ENCODE data around the gene PRXL2C. TPM values are rescaled to one million over a fixed set of nuclear protein-coding genes. Genes with fewer than 3 reads are reported as not detected.
A peak's percentile ranks its signal among the peaks of the same experiment; 100 is the strongest.
"Not testable (repeated sequence)": the region's sequence is repeated elsewhere in the genome, so short reads cannot be mapped to it uniquely, and the experiment has no call there.

PRXL2C gene
- total and polyA plus RNA-seq, 2 experiments from 2014 or later = 13.7 to 23.6 TPM

DNA sequence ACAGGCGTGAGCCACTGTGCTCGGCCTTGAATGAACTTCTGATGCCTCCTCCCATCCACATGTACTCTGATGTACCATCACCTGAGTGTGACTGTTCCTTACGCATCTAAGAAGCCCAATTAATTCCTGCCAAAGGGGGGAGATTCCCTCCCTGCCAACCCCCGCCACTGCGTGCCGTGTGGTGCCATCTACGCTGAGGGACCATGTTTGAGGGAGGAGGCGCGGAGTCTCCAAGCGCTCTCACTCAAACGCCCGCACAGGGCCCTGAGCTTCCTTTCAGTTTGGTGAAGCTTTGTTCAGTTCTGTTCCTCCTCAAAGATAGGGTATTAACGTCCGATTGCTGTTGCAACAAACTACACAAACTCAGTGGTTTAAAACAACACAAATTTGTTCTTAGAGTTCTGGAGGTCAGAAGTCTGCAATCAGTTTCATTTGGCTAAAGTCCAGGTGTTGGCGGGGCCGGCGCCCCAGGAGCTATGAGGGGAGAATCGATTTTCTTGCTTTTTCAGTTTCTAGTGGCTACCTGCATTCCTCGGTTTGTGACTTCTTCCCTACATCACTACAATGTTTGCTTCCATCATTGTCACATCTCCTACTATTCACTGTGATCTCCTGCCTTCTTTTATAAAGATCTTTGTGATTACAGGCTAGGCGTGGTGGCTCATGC is 13.9 kb upstream of the PRXL2C start:
- in situ Hi-C loops (cut with MboI) = loop anchor here (5.0 kb wide), 1 partner anchor 337 kb away; no protein-coding TSS in a partner anchor
- Histone ChIP-seq H3F3A (ENCODE audit: insufficient read depth) (peaks cover 3% of the 10 kb centered on the region), H4K20me1 (ENCODE audit: insufficient read depth) (no peaks in the 10 kb centered on the region), H3K36me3 (ENCODE audit: low read depth) (no peaks in the 10 kb centered on the region), H3K27me3 (replicated peaks; ENCODE audit: insufficient read depth) (no peaks in the 10 kb centered on the region; the same call in 1 of the 2 replicates), H3K9me3 (ENCODE audit: low read depth) (no peaks in the 10 kb centered on the region), H3K4me3 (no peak overlapping the region), H3K9me2 (ENCODE audit: insufficient read depth) (no peaks in the 10 kb centered on the region), H3K27ac (no peak overlapping the region), H3K4me1 (ENCODE audit: insufficient read depth) (no peaks in the 10 kb centered on the region), H3K4me2 (ENCODE audit: unreplicated experiment) (no peak overlapping the region), H2AFZ (no peak overlapping the region), H3K79me2 (ENCODE audit: insufficient read depth) (no peaks in the 10 kb centered on the region), H3K9ac (no peak overlapping the region)
- 87 to 89% methylated on average over 20 of the region's 20 CpGs for WGBS, 2 experiments (ENCODE audit: low coverage in 1 of 2, low lambda C conversion rate in 2 of 2, missing lambda C conversion rate in 2 of 2)
- TF ChIP-seq EZH2 (IDR thresholded peaks at IDR 0.05; ENCODE audit: insufficient read depth, poor library complexity, severe bottlenecking) = no peak
- TF ChIP-seq EZH2phosphoT487 (IDR thresholded peaks at IDR 0.05; ENCODE audit: insufficient read depth, low read depth) = no peak
- no peak for DNase-seq

DNA sequence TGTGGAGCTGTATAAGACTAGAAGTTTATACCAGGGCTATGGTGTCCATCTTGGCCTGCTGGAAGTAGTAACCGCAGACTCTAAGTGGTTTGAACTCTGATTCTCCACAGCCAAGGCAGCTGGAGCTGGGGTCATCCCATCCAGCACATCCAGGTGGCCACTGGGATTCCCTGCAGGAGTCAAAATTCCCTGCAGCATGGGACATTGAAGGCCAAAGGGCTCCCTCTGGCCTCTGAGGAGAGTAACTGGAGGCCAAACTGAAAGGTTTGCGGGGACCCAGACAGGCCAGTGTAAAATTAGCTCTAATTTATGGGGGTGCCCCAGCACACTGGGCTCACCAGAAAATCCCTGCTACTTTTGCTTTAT is 12.2 kb upstream of the PRXL2C start:
- H4K20me1 ChIP-seq (ENCODE audit: insufficient read depth) = no peaks in the 10 kb centered on the region
- DNase-seq = no peak
- H3K4me1 ChIP-seq (ENCODE audit: insufficient read depth) = no peaks in the 10 kb centered on the region
- H3K4me2 ChIP-seq (ENCODE audit: unreplicated experiment) = no peak overlapping the region
- no peaks in the 10 kb centered on the region for H3K79me2 ChIP-seq (ENCODE audit: insufficient read depth)
- H3K27me3 ChIP-seq (replicated peaks; ENCODE audit: insufficient read depth) = no peaks in the 10 kb centered on the region; the same call in 1 of the 2 replicates
- in situ Hi-C loops (cut with MboI) = loop anchor here (5.0 kb wide), 1 partner anchor 335 kb away; no protein-coding TSS in a partner anchor
- no peaks in the 10 kb centered on the region for H3F3A ChIP-seq (ENCODE audit: insufficient read depth)
- no peaks in the 10 kb centered on the region for H3K36me3 ChIP-seq (ENCODE audit: low read depth)
- no peaks in the 10 kb centered on the region for H3K9me3 ChIP-seq (ENCODE audit: low read depth)
- H3K9me2 ChIP-seq (ENCODE audit: insufficient read depth) = no peaks in the 10 kb centered on the region
- no peak overlapping the region for H2AFZ ChIP-seq
- no peak overlapping the region for H3K4me3 ChIP-seq
- H3K27ac ChIP-seq = no peak overlapping the region
- no peak overlapping the region for H3K9ac ChIP-seq
- TF ChIP-seq EZH2 (IDR thresholded peaks at IDR 0.05; ENCODE audit: insufficient read depth, poor library complexity, severe bottlenecking) (no peak), EZH2phosphoT487 (IDR thresholded peaks at IDR 0.05; ENCODE audit: insufficient read depth, low read depth) (no peak)
- WGBS, 2 experiments (ENCODE audit: low coverage in 1 of 2, low lambda C conversion rate in 2 of 2, missing lambda C conversion rate in 2 of 2) = 70 to 80% methylated on average over 2 of the region's 2 CpGs

DNA sequence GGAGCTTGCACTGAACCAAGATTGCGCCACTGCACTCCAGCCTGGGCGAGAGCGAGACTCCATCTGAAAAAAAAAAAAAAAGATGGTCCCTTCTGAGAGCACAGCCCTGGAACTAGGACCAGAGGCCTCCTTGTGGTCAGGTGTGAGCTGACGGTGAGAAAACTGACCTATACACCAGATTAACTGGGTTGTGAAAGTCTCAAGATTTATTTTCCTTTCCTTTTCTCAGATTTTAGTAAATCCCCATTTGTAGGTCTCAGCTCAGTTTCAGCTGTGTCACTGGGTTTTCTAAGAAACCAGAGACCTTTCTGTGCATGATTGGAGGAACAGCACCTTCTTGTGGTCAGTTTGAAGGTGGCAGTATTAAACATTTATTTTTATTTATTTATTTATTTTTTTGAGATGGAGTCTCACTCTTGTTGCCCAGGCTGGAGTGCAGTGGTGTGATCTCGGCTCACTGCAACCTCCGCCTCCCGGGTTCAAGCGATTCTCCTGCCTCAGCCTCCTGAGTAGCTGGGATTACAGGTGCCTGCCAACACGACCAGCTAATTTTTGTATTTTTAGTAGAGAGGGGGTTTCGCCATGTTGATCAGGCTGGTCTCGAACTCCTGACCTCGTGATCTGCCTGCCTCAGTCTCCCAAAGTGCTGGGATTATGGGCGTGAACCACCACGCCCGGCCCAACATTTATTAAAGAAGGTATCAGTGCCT is 11.7 kb upstream of the PRXL2C start:
- not testable (repeated sequence) for H3F3A ChIP-seq (ENCODE audit: insufficient read depth); H2AFZ ChIP-seq; H4K20me1 ChIP-seq (ENCODE audit: insufficient read depth); H3K9ac ChIP-seq; H3K36me3 ChIP-seq (ENCODE audit: low read depth); H3K79me2 ChIP-seq (ENCODE audit: insufficient read depth); H3K27me3 ChIP-seq (replicated peaks; ENCODE audit: insufficient read depth); H3K27ac ChIP-seq; H3K9me3 ChIP-seq (ENCODE audit: low read depth); H3K4me2 ChIP-seq (ENCODE audit: unreplicated experiment); H3K4me1 ChIP-seq (ENCODE audit: insufficient read depth); H3K9me2 ChIP-seq (ENCODE audit: insufficient read depth)
- WGBS, 2 experiments (ENCODE audit: low coverage in 1 of 2, low lambda C conversion rate in 2 of 2, missing lambda C conversion rate in 2 of 2) = 44 to 45% methylated on average over 15 of the region's 15 CpGs
- peak overlapping the region; percentile 22; the same call in 1 of the 2 replicates for H3K4me3 ChIP-seq
- in situ Hi-C loops (cut with MboI) = loop anchor here (5.0 kb wide), 1 partner anchor 335 kb away; no protein-coding TSS in a partner anchor
- peak; percentile 86 for DNase-seq

DNA sequence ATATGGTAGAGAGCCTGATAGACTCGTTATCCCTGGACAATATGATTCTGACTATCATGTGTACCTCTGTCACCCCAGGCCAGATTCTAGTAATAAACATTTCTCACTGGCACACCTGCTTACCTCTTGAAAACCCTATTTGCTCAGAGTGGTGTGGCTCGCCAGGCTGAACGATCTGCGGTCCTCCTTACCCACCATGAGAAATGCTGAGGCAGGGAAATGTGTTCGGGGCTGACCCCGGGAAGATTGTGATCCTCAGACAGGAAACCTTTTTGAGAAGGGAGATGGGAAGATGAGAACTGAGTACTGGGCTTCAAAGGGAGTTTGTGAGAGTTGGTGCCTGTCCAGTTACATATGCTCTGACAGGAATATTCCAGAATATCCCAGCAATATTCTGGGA is 10.7 kb upstream of the PRXL2C start:
- Histone ChIP-seq H3K9me2 (ENCODE audit: insufficient read depth) (no peaks in the 10 kb centered on the region), H3K9me3 (ENCODE audit: low read depth) (no peaks in the 10 kb centered on the region), H3K27me3 (replicated peaks; ENCODE audit: insufficient read depth) (no peaks in the 10 kb centered on the region; the same call in 1 of the 2 replicates), H3K36me3 (ENCODE audit: low read depth) (no peaks in the 10 kb centered on the region), H3K9ac (no peak overlapping the region), H4K20me1 (ENCODE audit: insufficient read depth) (no peaks in the 10 kb centered on the region), H3K27ac (no peak overlapping the region), H3K4me2 (ENCODE audit: unreplicated experiment) (no peak overlapping the region), H3K79me2 (ENCODE audit: insufficient read depth) (no peaks in the 10 kb centered on the region), H3F3A (ENCODE audit: insufficient read depth) (no peaks in the 10 kb centered on the region), H3K4me1 (ENCODE audit: insufficient read depth) (no peaks in the 10 kb centered on the region), H2AFZ (no peak overlapping the region), H3K4me3 (no peak overlapping the region)
- TF ChIP-seq EZH2phosphoT487 (IDR thresholded peaks at IDR 0.05; ENCODE audit: insufficient read depth, low read depth) (no peak), EZH2 (IDR thresholded peaks at IDR 0.05; ENCODE audit: insufficient read depth, poor library complexity, severe bottlenecking) (no peak)
- 87 to 88% methylated on average over 6 of the region's 6 CpGs for WGBS, 2 experiments (ENCODE audit: low coverage in 1 of 2, low lambda C conversion rate in 2 of 2, missing lambda C conversion rate in 2 of 2)
- no peak for DNase-seq
- in situ Hi-C loops (cut with MboI) = loop anchor here (5.0 kb wide), 1 partner anchor 333 kb away; no protein-coding TSS in a partner anchor

Measured in GM23248 (cell line).